ENCODE data around the gene COBL. TPM values are rescaled to one million over a fixed set of nuclear protein-coding genes. Genes with fewer than 3 reads are reported as not detected.
A peak's percentile ranks its signal among the peaks of the same experiment; 100 is the strongest.

COBL gene
- total RNA-seq, result 9.2 TPM
- long read RNA-seq, partial matches to known transcripts, result 4 of 8 reads
- long read RNA-seq, other reads (novel, unspliced or antisense), result 4 of 8 reads

- peak; percentile 88 for DNase-seq (ENCODE audit: low spot score)
These were observed at the start of gene COBL for GRCh38 chr7:51316666-51317581. COBL (minus strand) TSS chr7:51316809; CDS start chr7:51316633, 176 bp downstream.

- no peak for DNase-seq (ENCODE audit: low spot score)
These were observed 49.6 kb upstream of the COBL start for GRCh38 chr7:51366172-51366728.

- DNase-seq (ENCODE audit: low spot score), result no peak
These were observed 41.2 kb upstream of the COBL start for GRCh38 chr7:51357821-51358220.

GRCh38 chr7:51356849-51357516, 40.4 kb upstream of the COBL start:
- no peak for DNase-seq (ENCODE audit: low spot score)

GRCh38 chr7:51354897-51355296, 38.3 kb upstream of the COBL start:
- DNase-seq (ENCODE audit: low spot score), result no peak

GRCh38 chr7:51354434-51354833, 37.8 kb upstream of the COBL start:
- no peak for DNase-seq (ENCODE audit: low spot score)

- DNase-seq (ENCODE audit: low spot score), result no peak
These were observed 35.8 kb upstream of the COBL start for GRCh38 chr7:51352174-51353100.

- no peak for DNase-seq (ENCODE audit: low spot score)
These were observed 35.1 kb upstream of the COBL start for GRCh38 chr7:51351661-51352060.

- DNase-seq (ENCODE audit: low spot score), result no peak
These were observed 33.9 kb upstream of the COBL start for GRCh38 chr7:51350546-51350896.

GRCh38 chr7:51349820-51350545, 33.4 kb upstream of the COBL start:
- DNase-seq (ENCODE audit: low spot score), result no peak

- DNase-seq (ENCODE audit: low spot score), result no peak
These were observed 29.5 kb upstream of the COBL start for GRCh38 chr7:51346126-51346525.

- DNase-seq (ENCODE audit: low spot score), result no peak
These were observed 28.0 kb upstream of the COBL start for GRCh38 chr7:51344406-51345138.

GRCh38 chr7:51340936-51341335, 24.3 kb upstream of the COBL start:
- no peak for DNase-seq (ENCODE audit: low spot score)

GRCh38 chr7:51340029-51340838, 23.6 kb upstream of the COBL start:
- DNase-seq (ENCODE audit: low spot score), result no peak

GRCh38 chr7:51335057-51335456, 18.4 kb upstream of the COBL start:
- DNase-seq (ENCODE audit: low spot score), result no peak

GRCh38 chr7:51329696-51330263, 13.2 kb upstream of the COBL start:
- DNase-seq (ENCODE audit: low spot score), result no peak

- DNase-seq (ENCODE audit: low spot score), result no peak
These were observed 11.8 kb upstream of the COBL start for GRCh38 chr7:51328351-51328801.

GRCh38 chr7:51327287-51327717, 10.7 kb upstream of the COBL start:
- no peak for DNase-seq (ENCODE audit: low spot score)

All from mesenteric fat pad (tissue), 1 donor.